NB4 (cell line): ENCODE measurements around the gene NLRP14.

Experiments used
- CTCF ChIP-seq: IDR thresholded peaks from one replicate; pipeline ENCODE4 v1.5.1; 2012; ENCODE audit warnings: low read depth, low read length
- POLR2A ChIP-seq: IDR thresholded peaks from 2 replicates; pipeline ENCODE4 v1.6.1; 2011; ENCODE audit warnings: mild to moderate bottlenecking; ENCODE audit not compliant: insufficient read length; ENCODE audit errors: extremely low read depth

- TF ChIP-seq CTCF (no peak), POLR2A (no peak)
Measured at GRCh38 chr11:7004482-7004881, 15.8 kb upstream of the NLRP14 start.
